Liver (tissue), 9 donors: ENCODE measurements around the gene CACNA1A. TPM values are rescaled to one million over a fixed set of nuclear protein-coding genes. Genes with fewer than 3 reads are reported as not detected.
"Not testable (repeated sequence)": the region's sequence is repeated elsewhere in the genome, so short reads cannot be mapped to it uniquely, and the experiment has no call there.

Experiments
- DNase-seq: peaks from one replicate; pipeline ENCODE4 v3.0.0-alpha.2; 2017; ENCODE audit warnings: low spot score
- H3K27ac ChIP-seq, 2 donors: one replicate each; pipeline ENCODE4 v1.7.0; 2013; ENCODE audit warnings: inconsistent platforms in 2 of 2, low read length in 2 of 2, control low read depth in 1 of 2, low read depth in 1 of 2, mild to moderate bottlenecking in 1 of 2
- H3K27me3 ChIP-seq, 4 donors: one replicate each; pipeline versions ENCODE4 v1.6.1 to v1.7.0; 2013; ENCODE audit warnings: low read length in 3 of 4, inconsistent platforms in 1 of 4, mild to moderate bottlenecking in 1 of 4, moderate library complexity in 1 of 4; ENCODE audit not compliant: control insufficient read depth in 4 of 4, insufficient read depth in 4 of 4
- H3K36me3 ChIP-seq, 4 donors: one replicate each; pipeline versions ENCODE4 v1.6.1 to v1.7.0; 2013; ENCODE audit warnings: low read length in 3 of 4, mild to moderate bottlenecking in 3 of 4, low read depth in 1 of 4, moderate library complexity in 1 of 4; ENCODE audit not compliant: control insufficient read depth in 4 of 4, insufficient read depth in 3 of 4
- H3K4me1 ChIP-seq, 4 donors: one replicate each; pipeline versions ENCODE4 v1.6.1 to v1.7.0; 2013; ENCODE audit warnings: low read length in 3 of 4, mild to moderate bottlenecking in 3 of 4, moderate library complexity in 1 of 4; ENCODE audit not compliant: control insufficient read depth in 4 of 4, insufficient read depth in 4 of 4
- H3K4me3 ChIP-seq, 3 donors: one replicate each; pipeline versions ENCODE4 v1.6.1 to v1.7.0; 2013; ENCODE audit warnings: low read length in 3 of 3, control low read depth in 1 of 3, low read depth in 1 of 3, mild to moderate bottlenecking in 1 of 3
- H3K9ac ChIP-seq, 2 donors: one replicate each; pipeline ENCODE4 v1.7.0; 2013; ENCODE audit warnings: low read length in 2 of 2, mild to moderate bottlenecking in 2 of 2, moderate library complexity in 2 of 2, control low read depth in 1 of 2, low read depth in 1 of 2
- H3K9me3 ChIP-seq, 4 donors: one replicate each; pipeline versions ENCODE4 v1.6.1 to v1.7.0; 2013; ENCODE audit warnings: low read length in 3 of 4; ENCODE audit not compliant: control insufficient read depth in 4 of 4
- EGR1 ChIP-seq, 2 donors: IDR thresholded peaks; 2 replicates each; pipeline ENCODE4 v1.6.1; 2016 to 2018; ENCODE audit warnings: antibody characterized with exemption in 2 of 2, low read depth in 2 of 2
- FOXA1 ChIP-seq: IDR thresholded peaks from 2 replicates; pipeline ENCODE4 v1.6.1; 2016; ENCODE audit warnings: antibody characterized with exemption
- FOXA2 ChIP-seq: IDR thresholded peaks from 2 replicates; pipeline ENCODE4 v1.6.1; 2016; ENCODE audit warnings: antibody characterized with exemption
- GABPA ChIP-seq, 2 donors: IDR thresholded peaks in 1 of 2; conservative IDR thresholded peaks in 1 of 2; 2 replicates each; pipeline ENCODE4 v1.6.1; 2016; ENCODE audit warnings: antibody characterized with exemption in 2 of 2, mild to moderate bottlenecking in 1 of 2, moderate library complexity in 1 of 2
- HNF4A ChIP-seq, 2 donors: conservative IDR thresholded peaks; 2 replicates each; pipeline ENCODE4 v1.6.1; 2016; ENCODE audit warnings: antibody characterized with exemption in 2 of 2, mild to moderate bottlenecking in 2 of 2
- HNF4G ChIP-seq: IDR thresholded peaks from 2 replicates; pipeline ENCODE4 v1.6.1; 2016; ENCODE audit warnings: antibody characterized with exemption
- JUND ChIP-seq, 2 donors: IDR thresholded peaks; 2 replicates each; pipeline ENCODE4 v1.6.1; 2016; ENCODE audit warnings: antibody characterized with exemption in 2 of 2
- NR2F2 ChIP-seq: IDR thresholded peaks from 2 replicates; pipeline ENCODE4 v1.6.1; 2016; ENCODE audit warnings: antibody characterized with exemption
- RAD21 ChIP-seq, 2 donors: IDR thresholded peaks; 2 replicates each; pipeline ENCODE4 v1.6.1; 2016; ENCODE audit warnings: antibody characterized with exemption in 2 of 2, mild to moderate bottlenecking in 2 of 2
- RXRA ChIP-seq, 2 donors: IDR thresholded peaks; 2 replicates each; pipeline ENCODE4 v1.6.1; 2017 to 2018; ENCODE audit warnings: antibody characterized with exemption in 2 of 2, mild to moderate bottlenecking in 1 of 2
- SP1 ChIP-seq: IDR thresholded peaks from 2 replicates; pipeline ENCODE4 v1.6.1; 2018; ENCODE audit warnings: antibody characterized with exemption, mild to moderate bottlenecking
- TAF1 ChIP-seq: conservative IDR thresholded peaks from 2 replicates; pipeline ENCODE4 v1.6.1; 2016; ENCODE audit warnings: antibody characterized with exemption, mild to moderate bottlenecking
- YY1 ChIP-seq: IDR thresholded peaks from 2 replicates; pipeline ENCODE4 v1.6.1; 2016; ENCODE audit warnings: antibody characterized with exemption, mild to moderate bottlenecking
- WGBS: extraction: QIAGEN DNeasy Blood & Tissue Kit; methylation state at CpG from one replicate; pipeline ENCODE4 v1.1.7; 2013; 5-methylcytosine and 5-hydroxymethylcytosine counted together
- polyA plus RNA-seq, 2 donors: library from polyadenylated mRNA; stranded (reverse) in 1 of 2; unstranded in 1 of 2; fragments of 200-250 nt in 1 of 2; fragments of >200 nt in 1 of 2; fragmentation: Nextera tagmentation in 1 of 2; extraction: Ambion mirVana in 1 of 2; gene quantifications; one replicate each; pipeline versions ENCODE4 v1.2.1 to v1.2.3, GENCODE V29; 2013 to 2015
- total RNA-seq, 2 donors: library from RNA; depleted of rRNA; stranded (reverse); fragments of >200 nt; gene quantifications; one replicate each; pipeline ENCODE4 v1.2.3, GENCODE V29; 2014
- TF ChIP-seq, protein P1 (sequence below): IDR thresholded peaks from 2 replicates; pipeline ENCODE4 v1.6.1; 2016; ENCODE audit warnings: antibody characterized with exemption
- TF ChIP-seq, protein P2 (sequence below): IDR thresholded peaks from 2 replicates; pipeline ENCODE4 v1.6.1; 2016; ENCODE audit warnings: antibody characterized with exemption
- TF ChIP-seq, protein P3 (sequence below): IDR thresholded peaks from 2 replicates; pipeline ENCODE4 v1.6.1; 2016; ENCODE audit warnings: antibody characterized with exemption
- TF ChIP-seq, protein P4 (sequence below): fragments of 150-350 bp; IDR thresholded peaks from 2 replicates; pipeline ENCODE4 v1.5.1; 2017; ENCODE audit warnings: improper control_type of control experiment, low read depth, low read length; ENCODE audit not compliant: missing input control
- TF ChIP-seq, protein P5 (sequence below): IDR thresholded peaks from 2 replicates; pipeline ENCODE4 v1.6.1; 2016; ENCODE audit warnings: antibody characterized with exemption, mild to moderate bottlenecking
- donor health status: healthy.
- donor health status: healthy.
- donor health status: healthy.
- donor health status: healthy.
- donor health status: healthy.

The CACNA1A gene
- total and polyA plus RNA-seq, 4 donors = 0.09 to 0.17 (median 0.17) TPM; not detected in 1

DNA sequence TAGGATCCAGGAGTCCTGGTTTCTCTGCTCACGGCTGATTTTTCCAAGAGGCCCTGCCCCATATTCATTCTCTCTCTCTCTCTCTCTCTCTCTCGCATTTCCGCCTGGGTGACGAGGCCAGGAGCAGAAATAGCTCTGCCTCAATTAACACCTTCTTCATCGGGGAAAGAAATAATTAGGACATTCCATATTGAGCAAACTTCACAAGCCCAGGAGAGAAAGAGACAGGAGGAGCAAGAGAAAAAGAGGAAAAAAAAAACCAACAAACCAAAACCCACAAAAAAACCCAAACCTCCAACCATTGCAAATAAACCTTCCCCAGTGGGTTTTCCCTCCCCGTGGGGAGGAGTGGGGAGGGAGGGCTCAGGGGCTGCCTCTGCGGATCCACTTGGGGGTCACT lies 143.0 kb downstream of the CACNA1A start:
- WGBS = 45% methylated on average over 7 of the region's 7 CpGs
- no peak overlapping the region for H3K9ac ChIP-seq
- no peaks in the 10 kb centered on the region for H3K36me3 ChIP-seq
- TF ChIP-seq HNF4A (conservative IDR thresholded peaks at IDR 0.05) (no peak), HNF4G (no peak)
- TF ChIP-seq, protein P1, sequence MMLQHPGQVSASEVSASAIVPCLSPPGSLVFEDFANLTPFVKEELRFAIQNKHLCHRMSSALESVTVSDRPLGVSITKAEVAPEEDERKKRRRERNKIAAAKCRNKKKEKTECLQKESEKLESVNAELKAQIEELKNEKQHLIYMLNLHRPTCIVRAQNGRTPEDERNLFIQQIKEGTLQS = no peak
- H3K4me1 ChIP-seq = no peaks in the 10 kb centered on the region
- peaks cover 0 to 4% (median 0%) of the 10 kb centered on the region in 4 donors for H3K27me3 ChIP-seq
- H3K9me3 ChIP-seq = peaks cover 0 to 11% (median 4%) of the 10 kb centered on the region in 4 donors
- H3K4me3 ChIP-seq = no peak overlapping the region
- DNase-seq = no peak
- no peak overlapping the region for H3K27ac ChIP-seq

DNA sequence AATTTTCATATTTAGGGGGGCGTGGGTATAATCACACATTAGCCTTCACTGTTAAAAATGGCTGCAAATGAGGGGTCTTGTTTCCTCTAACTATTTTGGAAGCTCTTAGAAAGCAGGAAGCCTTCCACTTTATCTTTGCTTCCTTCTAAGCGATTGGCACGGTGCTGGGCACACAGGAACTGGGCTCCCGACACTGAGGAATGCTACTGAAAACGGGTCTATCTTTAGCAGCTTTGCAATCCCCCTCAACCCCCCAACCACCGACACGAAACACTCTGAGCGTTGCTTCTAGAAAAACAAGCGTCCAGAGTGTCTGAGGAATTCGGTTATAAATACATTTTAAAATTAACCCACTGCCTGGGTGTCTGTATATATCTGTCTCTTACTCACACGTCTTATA lies 143.6 kb downstream of the CACNA1A start:
- Histone ChIP-seq H3K9ac (no peak overlapping the region), H3K4me1 (no peaks in the 10 kb centered on the region), H3K36me3 (no peaks in the 10 kb centered on the region), H3K4me3 (no peak overlapping the region), H3K9me3 (peaks cover 0 to 11% (median 4%) of the 10 kb centered on the region in 4 donors), H3K27ac (no peak overlapping the region), H3K27me3 (peaks cover 0 to 4% (median 0%) of the 10 kb centered on the region in 4 donors)
- no peak for DNase-seq
- WGBS = 56% methylated on average over 11 of the region's 11 CpGs
- no peak for TF ChIP-seq EGR1 (IDR thresholded peaks at IDR 0.05; ENCODE audit: low read depth in 2 of 2)
- TF ChIP-seq, protein P2, sequence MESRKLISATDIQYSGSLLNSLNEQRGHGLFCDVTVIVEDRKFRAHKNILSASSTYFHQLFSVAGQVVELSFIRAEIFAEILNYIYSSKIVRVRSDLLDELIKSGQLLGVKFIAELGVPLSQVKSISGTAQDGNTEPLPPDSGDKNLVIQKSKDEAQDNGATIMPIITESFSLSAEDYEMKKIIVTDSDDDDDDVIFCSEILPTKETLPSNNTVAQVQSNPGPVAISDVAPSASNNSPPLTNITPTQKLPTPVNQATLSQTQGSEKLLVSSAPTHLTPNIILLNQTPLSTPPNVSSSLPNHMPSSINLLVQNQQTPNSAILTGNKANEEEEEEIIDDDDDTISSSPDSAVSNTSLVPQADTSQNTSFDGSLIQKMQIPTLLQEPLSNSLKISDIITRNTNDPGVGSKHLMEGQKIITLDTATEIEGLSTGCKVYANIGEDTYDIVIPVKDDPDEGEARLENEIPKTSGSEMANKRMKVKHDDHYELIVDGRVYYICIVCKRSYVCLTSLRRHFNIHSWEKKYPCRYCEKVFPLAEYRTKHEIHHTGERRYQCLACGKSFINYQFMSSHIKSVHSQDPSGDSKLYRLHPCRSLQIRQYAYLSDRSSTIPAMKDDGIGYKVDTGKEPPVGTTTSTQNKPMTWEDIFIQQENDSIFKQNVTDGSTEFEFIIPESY = no peak
- TF ChIP-seq SP1 = no peak
- TF ChIP-seq JUND (IDR thresholded peaks at IDR 0.05) = no peak
- TF ChIP-seq FOXA2 = no peak
- no peak for TF ChIP-seq HNF4G
- TF ChIP-seq RAD21 (IDR thresholded peaks at IDR 0.05) = no peak
- TF ChIP-seq RXRA (IDR thresholded peaks at IDR 0.05) = no peak
- TF ChIP-seq, protein P3, sequence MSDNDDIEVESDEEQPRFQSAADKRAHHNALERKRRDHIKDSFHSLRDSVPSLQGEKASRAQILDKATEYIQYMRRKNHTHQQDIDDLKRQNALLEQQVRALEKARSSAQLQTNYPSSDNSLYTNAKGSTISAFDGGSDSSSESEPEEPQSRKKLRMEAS = no peak
- TF ChIP-seq, protein P1 = no peak
- TF ChIP-seq TAF1 = no peak
- TF ChIP-seq, protein P4, sequence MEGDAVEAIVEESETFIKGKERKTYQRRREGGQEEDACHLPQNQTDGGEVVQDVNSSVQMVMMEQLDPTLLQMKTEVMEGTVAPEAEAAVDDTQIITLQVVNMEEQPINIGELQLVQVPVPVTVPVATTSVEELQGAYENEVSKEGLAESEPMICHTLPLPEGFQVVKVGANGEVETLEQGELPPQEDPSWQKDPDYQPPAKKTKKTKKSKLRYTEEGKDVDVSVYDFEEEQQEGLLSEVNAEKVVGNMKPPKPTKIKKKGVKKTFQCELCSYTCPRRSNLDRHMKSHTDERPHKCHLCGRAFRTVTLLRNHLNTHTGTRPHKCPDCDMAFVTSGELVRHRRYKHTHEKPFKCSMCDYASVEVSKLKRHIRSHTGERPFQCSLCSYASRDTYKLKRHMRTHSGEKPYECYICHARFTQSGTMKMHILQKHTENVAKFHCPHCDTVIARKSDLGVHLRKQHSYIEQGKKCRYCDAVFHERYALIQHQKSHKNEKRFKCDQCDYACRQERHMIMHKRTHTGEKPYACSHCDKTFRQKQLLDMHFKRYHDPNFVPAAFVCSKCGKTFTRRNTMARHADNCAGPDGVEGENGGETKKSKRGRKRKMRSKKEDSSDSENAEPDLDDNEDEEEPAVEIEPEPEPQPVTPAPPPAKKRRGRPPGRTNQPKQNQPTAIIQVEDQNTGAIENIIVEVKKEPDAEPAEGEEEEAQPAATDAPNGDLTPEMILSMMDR = no peak
- TF ChIP-seq YY1 = no peak
- TF ChIP-seq HNF4A (conservative IDR thresholded peaks at IDR 0.05) = no peak
- no peak for TF ChIP-seq FOXA1
- no peak for TF ChIP-seq NR2F2
- TF ChIP-seq, protein P5, sequence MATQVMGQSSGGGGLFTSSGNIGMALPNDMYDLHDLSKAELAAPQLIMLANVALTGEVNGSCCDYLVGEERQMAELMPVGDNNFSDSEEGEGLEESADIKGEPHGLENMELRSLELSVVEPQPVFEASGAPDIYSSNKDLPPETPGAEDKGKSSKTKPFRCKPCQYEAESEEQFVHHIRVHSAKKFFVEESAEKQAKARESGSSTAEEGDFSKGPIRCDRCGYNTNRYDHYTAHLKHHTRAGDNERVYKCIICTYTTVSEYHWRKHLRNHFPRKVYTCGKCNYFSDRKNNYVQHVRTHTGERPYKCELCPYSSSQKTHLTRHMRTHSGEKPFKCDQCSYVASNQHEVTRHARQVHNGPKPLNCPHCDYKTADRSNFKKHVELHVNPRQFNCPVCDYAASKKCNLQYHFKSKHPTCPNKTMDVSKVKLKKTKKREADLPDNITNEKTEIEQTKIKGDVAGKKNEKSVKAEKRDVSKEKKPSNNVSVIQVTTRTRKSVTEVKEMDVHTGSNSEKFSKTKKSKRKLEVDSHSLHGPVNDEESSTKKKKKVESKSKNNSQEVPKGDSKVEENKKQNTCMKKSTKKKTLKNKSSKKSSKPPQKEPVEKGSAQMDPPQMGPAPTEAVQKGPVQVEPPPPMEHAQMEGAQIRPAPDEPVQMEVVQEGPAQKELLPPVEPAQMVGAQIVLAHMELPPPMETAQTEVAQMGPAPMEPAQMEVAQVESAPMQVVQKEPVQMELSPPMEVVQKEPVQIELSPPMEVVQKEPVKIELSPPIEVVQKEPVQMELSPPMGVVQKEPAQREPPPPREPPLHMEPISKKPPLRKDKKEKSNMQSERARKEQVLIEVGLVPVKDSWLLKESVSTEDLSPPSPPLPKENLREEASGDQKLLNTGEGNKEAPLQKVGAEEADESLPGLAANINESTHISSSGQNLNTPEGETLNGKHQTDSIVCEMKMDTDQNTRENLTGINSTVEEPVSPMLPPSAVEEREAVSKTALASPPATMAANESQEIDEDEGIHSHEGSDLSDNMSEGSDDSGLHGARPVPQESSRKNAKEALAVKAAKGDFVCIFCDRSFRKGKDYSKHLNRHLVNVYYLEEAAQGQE = no peak
- no peak for TF ChIP-seq GABPA (IDR thresholded peaks at IDR 0.05 in 1 of 2, conservative IDR thresholded peaks at IDR 0.05 in 1 of 2)

DNA sequence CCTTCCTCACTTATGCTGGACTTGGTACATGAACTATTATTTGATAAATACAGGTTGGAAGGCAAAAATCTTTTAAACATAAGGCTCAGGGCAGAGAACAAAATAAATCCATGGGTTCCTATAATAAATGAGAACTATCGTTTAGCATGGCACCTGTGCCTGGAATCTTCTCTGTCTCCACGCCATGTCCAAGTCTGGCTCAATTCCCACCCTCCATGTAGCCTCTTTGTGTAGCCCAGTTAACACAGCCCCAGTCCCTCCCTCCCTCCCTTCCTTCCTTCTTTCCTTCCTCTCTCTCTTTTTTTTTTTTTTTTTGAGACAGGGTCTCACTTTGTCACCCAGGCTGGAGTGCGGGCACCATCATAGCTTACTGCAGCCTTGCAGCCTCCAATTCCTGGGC lies 144.6 kb downstream of the CACNA1A start:
- not testable (repeated sequence) for H3K27ac ChIP-seq, H3K27me3 ChIP-seq, H3K9ac ChIP-seq, H3K4me1 ChIP-seq, H3K36me3 ChIP-seq, DNase-seq, H3K4me3 ChIP-seq
- 70% methylated on average over 3 of the region's 3 CpGs for WGBS
- H3K9me3 ChIP-seq = peaks cover 0 to 11% (median 4%) of the 10 kb centered on the region in 4 donors
